HepG2 (cell line): ENCODE measurements around the gene ITGB3. TPM values are rescaled to one million over a fixed set of nuclear protein-coding genes. Genes with fewer than 3 reads are reported as not detected.

Experiments used
- ATAC-seq: fragments of 200-7000 bp; cut with Tn5 transposase; 3 replicates; pipeline ENCODE4 v1.9.1; 2020; ENCODE audit warnings: mild to moderate bottlenecking, moderate library complexity
- BruUV-seq: library from RNA; stranded (reverse); fragments of 400-500 nt; replicated peaks from 2 replicates; lab custom pipeline; 2021; lab: Mats Ljungman, UMichigan
- CTCF ChIA-PET: fragments of 300-600 bp; formaldehyde crosslinking; extraction: SDS; loops from one replicate; lab custom pipeline; 2021; ENCODE audit warnings: low total read pairs, inconsistent platforms, low intra/inter-chr PET ratio; lab: Yijun Ruan, JAX
- POLR2A ChIA-PET: fragments of 350-600 bp; sonication (Branson Sonifier 250); formaldehyde crosslinking; loops from one replicate; lab custom pipeline; 2020; ENCODE audit warnings: antibody characterized with exemption, inconsistent platforms; lab: Yijun Ruan, JAX
- DNase-seq: peaks from one replicate; pipeline ENCODE4 v3.0.0-alpha.2; 2015; ENCODE audit warnings: low spot score
- FAIRE-seq: peaks from 3 replicates; lab custom pipeline; 2011; peaks lifted over from hg19 to GRCh38; lab: Jason Lieb, UNC
- H2AFZ ChIP-seq: one replicate; pipeline ENCODE4 v1.6.1; 2011; ENCODE audit warnings: low read length, inconsistent platforms
- H3K27ac ChIP-seq: fragments of 300-600 bp; 3 replicates; pipeline ENCODE4 v1.8.0; 2011; ENCODE audit warnings: mixed run types, mild to moderate bottlenecking, mixed read lengths, low read length, inconsistent platforms; ENCODE audit not compliant: insufficient read depth; ENCODE audit errors: extremely low read length
- H3K27me3 ChIP-seq, 2 experiments: fragments of 200-600 bp in 1 of 2; 2 replicates in 1 of 2; 3 replicates in 1 of 2; pipeline versions ENCODE4 v1.6.0 to v1.8.0; 2011; ENCODE audit warnings: low read length in 2 of 2, mild to moderate bottlenecking in 2 of 2, moderate library complexity in 2 of 2, inconsistent platforms in 1 of 2; ENCODE audit not compliant: insufficient read depth in 2 of 2, control insufficient read depth in 1 of 2
- H3K36me3 ChIP-seq, 2 experiments: fragments of 200-600 bp in 1 of 2; replicated peaks in 1 of 2; 2 replicates in 1 of 2; 3 replicates in 1 of 2; pipeline versions ENCODE4 v1.5.1 to v1.8.0; 2011; ENCODE audit warnings: low read length in 2 of 2, inconsistent platforms in 1 of 2; ENCODE audit not compliant: insufficient read depth in 2 of 2, control insufficient read depth in 1 of 2
- H3K4me1 ChIP-seq: 2 replicates; pipeline ENCODE4 v1.5.1; 2012; ENCODE audit warnings: low read length, inconsistent platforms; ENCODE audit not compliant: insufficient read depth
- H3K4me2 ChIP-seq: 2 replicates; pipeline ENCODE4 v1.6.0; 2011; ENCODE audit warnings: low read depth, low read length, inconsistent platforms
- H3K4me3 ChIP-seq, 3 experiments: fragments of 200-600 bp in 1 of 3; sonication (generic), shearing (Covaris generic) in 1 of 3; replicated peaks in 1 of 3; 2 replicates each; pipeline ENCODE4 v1.5.1; 2011 to 2016; ENCODE audit warnings: low read length in 3 of 3, inconsistent platforms in 2 of 3, low read depth in 2 of 3, mild to moderate bottlenecking in 2 of 3, control low read depth in 1 of 3, mixed read lengths in 1 of 3; ENCODE audit not compliant: insufficient read depth in 1 of 3
- H3K79me2 ChIP-seq: one replicate; pipeline ENCODE4 v1.6.1; 2011; ENCODE audit warnings: low read length, inconsistent platforms; ENCODE audit not compliant: insufficient read depth
- H3K9ac ChIP-seq: 2 replicates; pipeline ENCODE4 v1.6.0; 2011; ENCODE audit warnings: mild to moderate bottlenecking, low read depth, low read length, inconsistent platforms; ENCODE audit not compliant: insufficient read depth
- H3K9me3 ChIP-seq: 2 replicates; pipeline ENCODE4 v1.5.1; 2012; ENCODE audit warnings: mild to moderate bottlenecking, low read length
- H4K20me1 ChIP-seq: 2 replicates; pipeline ENCODE4 v1.6.0; 2011; ENCODE audit warnings: inconsistent platforms, mild to moderate bottlenecking, low read length, moderate library complexity; ENCODE audit not compliant: insufficient read depth
- ATF7 ChIP-seq, 2 experiments: fragments of 450-650 bp in 1 of 2; sonication (generic) in 1 of 2; formaldehyde crosslinking in 1 of 2; IDR thresholded peaks; 2 replicates each; pipeline versions ENCODE4 v1.4.0 to v1.6.1; 2016 to 2020; ENCODE audit warnings: antibody characterized with exemption in 1 of 2, mild to moderate bottlenecking in 1 of 2, missing genetic modification reagents in 1 of 2
- FOXK2 ChIP-seq: fragments of 450-650 bp; IDR thresholded peaks from 2 replicates; pipeline ENCODE4 v1.6.1; 2016
- KLF12 ChIP-seq: sonication (generic); formaldehyde crosslinking; IDR thresholded peaks from 2 replicates; pipeline ENCODE4 v1.4.0; 2020; ENCODE audit warnings: missing genetic modification reagents, borderline replicate concordance
- MXD4 ChIP-seq: IDR thresholded peaks from 2 replicates; pipeline ENCODE4 v1.6.1; 2016; ENCODE audit warnings: mild to moderate bottlenecking, missing biosample characterization, missing genetic modification reagents
- SIX4 ChIP-seq: sonication (generic); formaldehyde crosslinking; IDR thresholded peaks from 2 replicates; pipeline ENCODE4 v1.4.0; 2020; ENCODE audit warnings: missing genetic modification reagents
- SP140L ChIP-seq: sonication (generic); formaldehyde crosslinking; IDR thresholded peaks from 2 replicates; pipeline ENCODE4 v1.4.0; 2020; ENCODE audit warnings: missing genetic modification reagents, borderline replicate concordance
- SRSF4 ChIP-seq: fragments of 200-400 bp; formaldehyde crosslinking; IDR thresholded peaks from one replicate; pipeline ENCODE4 v1.6.1; 2018; ENCODE audit warnings: mild to moderate bottlenecking, low read depth, low read length, moderate library complexity; ENCODE audit not compliant: poor library complexity, severe bottlenecking
- TARDBP ChIP-seq: sonication (generic); formaldehyde crosslinking; IDR thresholded peaks from 2 replicates; pipeline ENCODE4 v1.8.0; 2022; ENCODE audit warnings: mild to moderate bottlenecking, missing genetic modification reagents
- ZNF337 ChIP-seq: sonication (generic); formaldehyde crosslinking; IDR thresholded peaks from 2 replicates; pipeline ENCODE4 v1.5.1; 2020; ENCODE audit warnings: missing genetic modification reagents, low read depth, mild to moderate bottlenecking, borderline replicate concordance
- WGBS: methylation state at CpG from one replicate; pipeline ENCODE4 v1.1.6; 2017; ENCODE audit warnings: low lambda C conversion rate; 5-methylcytosine and 5-hydroxymethylcytosine counted together
- in situ Hi-C: cut with HindIII; loops from 2 replicates; pipeline ENCODE4 v1.10.0; 2017; ENCODE audit warnings: low pct_unique_long_range_greater_than_20kb; ENCODE audit not compliant: extremely low pct_ligation_motif_present
- intact Hi-C: fragments of 100-400 bp; cut with micrococcal nuclease; formaldehyde crosslinking; loops from one replicate; pipeline ENCODE4 v1.10.0; 2022; ENCODE audit not compliant: unreplicated experiment
- polyA plus RNA-seq, 8 experiments: library from polyadenylated mRNA; depleted of rRNA in 3 of 8; stranded (reverse) in 7 of 8; unstranded in 1 of 8; fragments of >200 nt; fragmentation: Illumina TruSeq in 4 of 8; extraction: Trizol in 4 of 8; gene quantifications; 2 replicates each; pipeline versions ENCODE4 v1.2.1 to v1.2.3, GENCODE V29; 2011 to 2016; ENCODE audit warnings: low read depth in 4 of 8, missing spikeins in 1 of 8, mixed read lengths in 1 of 8; ENCODE audit not compliant: insufficient read depth in 1 of 8
- total RNA-seq, 5 experiments: library from RNA; depleted of rRNA; stranded (reverse); fragments of >200 nt; fragmentation: Illumina TruSeq; extraction: Trizol; gene quantifications; 2 replicates each; pipeline ENCODE4 v1.2.3, GENCODE V29; 2016; ENCODE audit warnings: low read depth in 1 of 5
- TF ChIP-seq, protein P1 (sequence below): IDR thresholded peaks from 2 replicates; pipeline ENCODE4 v1.6.1; 2016; ENCODE audit warnings: control low read depth

Gene ITGB3
- total and polyA plus RNA-seq, 2 of the 13 experiments (the other 11 are each of a cell fraction or from before 2014, with no cell fraction given) = 0.09 to 0.31 TPM

DNA sequence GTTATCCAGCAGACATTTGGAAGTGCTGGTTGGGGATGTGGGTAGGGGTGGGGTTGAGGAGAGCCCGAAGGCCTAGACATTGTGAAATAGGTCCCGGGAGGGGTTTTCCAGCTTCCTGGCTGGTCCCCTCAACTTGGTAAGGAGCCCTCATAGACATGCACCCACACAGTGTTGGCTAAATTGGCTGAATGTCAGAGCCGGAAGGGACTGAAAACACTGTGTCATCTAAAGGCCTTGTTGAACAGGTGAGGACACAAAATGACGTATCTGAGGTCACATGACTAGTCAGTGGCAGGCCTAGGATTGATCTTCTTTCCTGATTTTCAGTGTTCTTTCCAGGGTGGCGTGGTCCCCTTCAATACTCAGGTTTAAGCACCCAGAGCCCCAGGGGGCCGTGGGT lies 27.6 kb downstream of the ITGB3 start:
- Histone ChIP-seq H3K4me3 (no peak overlapping the region), H3K4me1 (peaks cover 10% of the 10 kb centered on the region), H3K79me2 (no peaks in the 10 kb centered on the region), H3K36me3 (no peaks in the 10 kb centered on the region), H3K27ac (no peak overlapping the region), H3K9ac (no peak overlapping the region)
- DNase-seq (no peak), ATAC-seq (no peak)
- WGBS = 50% methylated on average over 6 of the region's 6 CpGs
- in situ Hi-C loops = no loop called here
- TF ChIP-seq MXD4 (CRISPR knock-in tag) (no peak), ZNF337 (CRISPR knock-in tag) (no peak), TARDBP (no peak), SP140L (no peak), SRSF4 (no peak), SIX4 (CRISPR knock-in tag) (no peak), ATF7 (IDR thresholded peaks at IDR 0.05) (no peak), ATF7 (CRISPR knock-in tag; IDR thresholded peaks at IDR 0.05) (no peak), FOXK2 (no peak), KLF12 (CRISPR knock-in tag) (no peak)
- TF ChIP-seq, protein P1, sequence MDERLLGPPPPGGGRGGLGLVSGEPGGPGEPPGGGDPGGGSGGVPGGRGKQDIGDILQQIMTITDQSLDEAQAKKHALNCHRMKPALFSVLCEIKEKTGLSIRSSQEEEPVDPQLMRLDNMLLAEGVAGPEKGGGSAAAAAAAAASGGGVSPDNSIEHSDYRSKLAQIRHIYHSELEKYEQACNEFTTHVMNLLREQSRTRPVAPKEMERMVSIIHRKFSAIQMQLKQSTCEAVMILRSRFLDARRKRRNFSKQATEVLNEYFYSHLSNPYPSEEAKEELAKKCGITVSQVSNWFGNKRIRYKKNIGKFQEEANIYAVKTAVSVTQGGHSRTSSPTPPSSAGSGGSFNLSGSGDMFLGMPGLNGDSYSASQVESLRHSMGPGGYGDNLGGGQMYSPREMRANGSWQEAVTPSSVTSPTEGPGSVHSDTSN (CRISPR knock-in tag) = no peak
- TF ChIP-seq, all 625 proteins: peak for 0
- ChIA-PET CTCF (no interaction called here), POLR2A (no interaction called here)
- no TSS peak for BruUV-seq
- Histone ChIP-seq H2AFZ (no peak overlapping the region), H4K20me1 (no peaks in the 10 kb centered on the region), H3K27me3 (peaks cover 0 to 7% of the 10 kb centered on the region in 2 experiments; a peak in 2 of 5 replicates), H3K9me3 (no peaks in the 10 kb centered on the region), H3K4me2 (no peak overlapping the region)
- intact Hi-C loops = no loop called here
- FAIRE-seq = no peak
